Measurements from ENCODE around the gene CCDC110.

DNA sequence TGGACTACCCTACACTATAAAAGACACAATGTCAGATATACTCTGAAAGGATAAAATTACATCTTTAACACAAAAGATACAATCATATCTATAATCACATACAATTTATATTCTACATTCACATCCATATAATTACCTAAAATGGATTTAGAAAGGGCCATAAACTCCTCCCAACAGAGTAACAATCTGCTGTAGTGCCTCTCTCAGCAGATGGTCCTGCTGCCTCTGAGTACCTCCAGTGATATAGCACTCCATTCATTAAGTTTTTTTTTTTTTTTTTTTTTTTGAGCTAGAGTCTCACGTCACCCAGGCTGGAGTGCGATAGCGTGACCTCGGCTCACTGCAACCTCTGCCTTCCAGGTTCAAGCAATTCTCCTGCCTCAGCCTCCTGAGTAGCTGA is 67.5 kb downstream of the CCDC110 start:
- TF ChIP-seq POLR2A (IDR thresholded peaks at IDR 0.05): no peak
- no peak for TF ChIP-seq CTCF (IDR thresholded peaks at IDR 0.05)
